GM19239 (cell line): ENCODE data around the gene MAPKBP1.

ENCODE experiments used
- DNase-seq: peaks from one replicate; pipeline ENCODE4 v3.0.0; 2011; ENCODE audit warnings: low spot score; ENCODE audit not compliant: insufficient read length
- FAIRE-seq: peaks from 2 replicates; lab custom pipeline; 2011; peaks lifted over from hg19 to GRCh38; lab: Jason Lieb, UNC

MAPKBP1 gene

GRCh38 chr15:41842229-41842628 lies 67.9 kb downstream of the MAPKBP1 start:
- no peak for DNase-seq
- no peak for FAIRE-seq

DNA sequence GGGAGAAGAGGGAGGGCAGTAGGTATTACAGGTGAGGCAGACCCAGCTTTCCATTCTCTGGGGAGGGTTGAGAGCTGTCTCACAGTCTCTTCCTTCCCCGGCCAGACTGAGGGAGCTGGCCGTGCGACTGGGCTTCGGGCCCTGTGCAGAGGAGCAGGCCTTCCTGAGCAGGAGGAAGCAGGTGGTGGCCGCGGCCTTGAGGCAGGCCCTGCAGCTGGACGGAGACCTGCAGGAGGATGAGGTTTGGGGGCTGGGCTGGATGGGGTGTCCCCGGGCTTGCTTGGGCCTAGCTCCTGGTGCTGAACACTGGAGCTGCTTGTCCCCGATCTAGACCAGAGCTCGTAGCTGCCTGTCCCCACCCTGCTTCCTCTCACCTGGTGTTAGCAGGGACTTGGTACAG lies 69.3 kb downstream of the MAPKBP1 start:
- no peak for FAIRE-seq
- DNase-seq, result no peak

- DNase-seq, result no peak
- FAIRE-seq, result no peak
Measured at GRCh38 chr15:41844814-41845213, 70.5 kb downstream of the MAPKBP1 start.

GRCh38 chr15:41847206-41847605 lies 72.9 kb downstream of the MAPKBP1 start:
- FAIRE-seq, result no peak
- no peak for DNase-seq

DNA sequence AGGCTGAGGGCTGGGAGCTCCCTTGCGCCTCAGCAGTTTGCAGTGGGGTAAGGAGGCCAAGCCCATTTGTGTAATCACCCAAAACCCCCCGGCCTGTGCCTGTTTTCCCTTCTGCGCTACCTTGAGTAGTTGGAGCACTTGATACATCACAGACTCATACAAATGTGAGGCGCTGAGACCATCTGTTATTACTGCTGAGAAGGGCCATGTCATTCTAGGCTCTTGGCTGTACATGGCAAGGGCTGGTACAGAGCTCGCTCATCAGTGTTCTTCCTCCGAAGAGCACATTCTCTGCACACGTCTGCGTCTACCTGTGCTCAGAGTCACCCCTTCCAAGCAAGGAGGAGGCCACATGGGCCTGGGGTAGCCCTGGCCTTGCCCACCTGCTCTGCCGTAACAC lies 73.7 kb downstream of the MAPKBP1 start:
- FAIRE-seq (no peak), DNase-seq (no peak)

DNA sequence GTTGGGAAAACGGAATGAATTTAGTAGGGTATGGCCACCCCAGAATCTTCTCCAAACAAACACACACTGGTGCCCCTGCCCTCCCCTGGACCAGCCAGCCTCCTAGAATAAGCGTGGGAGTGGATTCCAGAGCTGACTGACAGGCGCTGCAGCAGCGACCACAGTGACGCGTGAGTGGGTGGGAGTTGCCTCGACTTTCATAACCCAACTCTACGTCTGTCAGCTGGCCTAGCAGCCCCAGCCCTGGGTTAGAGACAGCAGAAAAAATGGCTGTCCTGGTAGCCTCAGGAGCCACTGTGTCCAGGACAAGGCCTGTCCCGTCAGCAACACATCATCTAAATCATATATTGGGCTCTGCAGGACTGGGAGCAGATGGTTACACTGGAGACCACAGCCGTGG lies 74.3 kb downstream of the MAPKBP1 start:
- no peak for FAIRE-seq
- DNase-seq, result no peak

DNA sequence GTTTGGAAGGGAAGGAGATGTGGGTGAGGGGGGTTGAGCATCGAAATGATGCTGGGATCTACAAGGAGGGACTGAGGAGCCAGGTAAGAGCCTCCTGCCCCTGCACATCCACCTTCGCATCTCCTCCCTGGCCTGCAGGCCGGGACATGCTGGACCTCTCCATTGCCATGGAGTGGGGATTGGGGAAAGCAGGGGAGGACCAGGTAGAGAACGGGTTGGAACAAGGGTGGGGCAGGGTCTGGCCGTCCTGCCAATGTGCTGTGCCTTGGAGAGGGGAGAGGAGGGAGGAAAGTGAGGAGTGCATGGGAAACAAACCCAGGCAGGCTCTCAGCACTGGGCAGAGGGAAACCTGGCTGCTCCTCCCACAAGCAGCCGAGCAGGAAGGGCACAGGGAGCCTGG lies 74.9 kb downstream of the MAPKBP1 start:
- DNase-seq (no peak), FAIRE-seq (no peak)

GRCh38 chr15:41849861-41850260 lies 75.6 kb downstream of the MAPKBP1 start:
- no peak for FAIRE-seq
- no peak for DNase-seq

DNA sequence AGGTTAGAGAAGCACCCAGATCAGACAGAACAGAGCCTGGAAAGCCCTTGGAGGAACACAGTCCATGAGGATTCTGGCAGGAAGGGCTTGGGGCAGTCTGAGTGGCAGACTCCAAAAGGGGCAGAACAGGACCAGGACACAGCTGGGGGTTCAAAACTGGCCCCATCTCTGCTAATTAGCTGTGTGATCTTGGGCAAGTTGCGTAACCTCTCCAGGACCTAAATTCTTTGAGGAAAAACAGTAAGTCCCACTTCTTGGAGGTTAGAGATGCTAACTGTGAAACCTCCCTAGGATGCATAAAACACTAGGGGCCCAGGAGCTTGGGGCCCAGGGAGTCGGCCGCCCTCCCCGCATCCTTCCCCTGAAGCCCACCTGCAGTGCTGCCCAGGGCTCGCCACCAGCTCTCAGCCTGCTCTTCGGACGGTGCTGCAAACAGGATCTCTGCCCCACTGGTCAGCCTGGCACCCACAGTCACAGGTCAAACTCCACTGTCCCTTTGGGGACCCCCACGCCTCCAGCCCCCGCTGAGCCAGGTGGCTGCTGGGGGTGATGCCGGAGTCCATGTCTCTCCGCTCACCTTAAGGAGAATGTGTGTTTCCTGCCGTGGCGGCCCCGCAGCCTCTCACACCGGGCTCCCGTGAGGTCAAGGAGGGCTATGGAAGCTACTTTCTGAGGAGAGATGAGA lies 76.3 kb downstream of the MAPKBP1 start:
- FAIRE-seq (no peak), DNase-seq (no peak)

DNA sequence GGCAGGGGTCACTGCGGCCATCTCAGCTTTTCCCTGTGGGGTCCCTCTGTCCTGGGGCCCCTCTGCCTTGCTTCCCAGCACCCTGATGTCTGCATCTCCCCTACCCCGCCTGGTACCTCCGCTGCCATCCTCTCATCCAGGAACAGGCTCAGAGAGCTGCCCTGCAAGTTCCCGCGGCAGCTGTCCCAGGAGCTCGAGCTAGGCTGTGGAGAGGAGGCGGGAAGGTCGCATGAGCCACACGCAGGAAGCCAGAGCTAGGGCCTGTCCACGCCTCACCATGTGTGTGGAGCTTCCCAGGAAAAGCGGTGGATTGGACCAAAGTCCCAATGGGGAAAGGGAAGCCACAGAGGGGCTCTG lies 76.9 kb downstream of the MAPKBP1 start:
- FAIRE-seq, result no peak
- no peak for DNase-seq

DNA sequence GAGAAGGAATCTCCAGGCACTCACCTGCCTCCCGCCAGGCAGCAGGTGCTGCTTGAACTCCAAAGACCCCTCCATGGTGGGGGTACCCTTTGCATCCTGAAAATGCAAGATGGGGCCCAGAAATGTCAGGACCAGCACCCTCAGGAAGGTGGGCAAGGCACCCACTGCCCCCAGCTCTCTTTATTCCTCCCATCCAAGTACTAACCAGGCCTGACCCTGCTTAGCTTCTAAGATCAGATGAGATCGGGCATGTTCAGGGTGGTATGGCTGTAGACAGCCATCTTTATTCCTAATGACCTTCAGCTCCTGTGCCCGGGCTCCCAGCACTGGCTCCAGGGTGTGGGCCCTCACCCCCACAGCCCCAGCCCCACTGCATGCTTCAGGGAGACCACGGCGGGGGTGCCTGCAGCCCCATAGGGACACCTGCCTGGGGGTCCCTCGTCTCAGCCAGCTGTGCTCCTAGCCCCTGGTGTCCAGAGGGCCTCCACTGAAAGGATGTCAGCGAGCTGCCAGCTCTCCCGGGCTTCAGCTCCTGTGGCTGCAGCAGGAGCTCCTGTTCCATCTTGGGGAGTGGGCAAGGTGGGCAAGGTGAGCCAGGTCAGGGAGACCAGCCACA lies 77.6 kb downstream of the MAPKBP1 start:
- FAIRE-seq (no peak), DNase-seq (no peak)

GRCh38 chr15:41852736-41853590 lies 78.7 kb downstream of the MAPKBP1 start:
- FAIRE-seq (no peak), DNase-seq (no peak)

GRCh38 chr15:41853831-41854230 lies 79.5 kb downstream of the MAPKBP1 start:
- FAIRE-seq (no peak), DNase-seq (no peak)

- no peak for DNase-seq
- FAIRE-seq, result no peak
Measured at GRCh38 chr15:41854443-41854842, 80.2 kb downstream of the MAPKBP1 start.

DNA sequence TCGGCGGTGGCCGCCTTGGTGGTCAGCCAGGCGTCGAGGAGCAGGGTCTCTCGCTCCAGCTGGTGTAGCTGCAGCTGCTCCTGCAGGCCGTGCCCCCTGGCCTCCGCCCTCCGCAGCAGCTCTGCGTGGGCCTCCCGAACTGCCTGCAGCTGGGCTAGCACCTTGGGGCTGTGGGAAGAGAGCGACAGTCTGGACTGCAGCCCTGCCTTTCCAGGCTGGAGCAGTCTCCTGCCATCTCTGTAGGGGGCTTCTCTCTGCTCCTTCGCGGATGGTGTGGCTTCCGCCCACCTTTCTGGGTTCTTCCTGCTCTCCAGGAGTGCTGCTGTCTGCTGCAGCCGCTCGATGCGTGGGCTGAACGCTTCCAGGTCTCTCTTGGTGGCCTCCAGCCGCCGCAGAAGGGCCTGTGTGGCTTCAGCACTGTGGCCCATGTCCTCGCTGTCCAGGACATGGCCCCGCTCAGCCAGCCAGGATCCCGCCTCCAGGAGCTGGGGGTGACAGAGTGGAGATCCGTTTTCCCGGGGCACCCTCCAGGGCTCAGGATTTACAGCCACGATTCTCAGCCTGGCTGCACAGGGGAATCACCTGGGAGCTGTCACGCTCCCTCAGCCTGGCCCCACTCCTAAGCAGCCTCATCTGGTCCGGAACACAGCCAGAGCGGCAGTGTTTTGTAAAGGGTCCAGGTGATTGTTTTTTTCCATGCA lies 81.1 kb downstream of the MAPKBP1 start:
- DNase-seq (no peak), FAIRE-seq (no peak)

- no peak for DNase-seq
- no peak for FAIRE-seq
Measured at GRCh38 chr15:41856262-41856661, 82.0 kb downstream of the MAPKBP1 start.

DNA sequence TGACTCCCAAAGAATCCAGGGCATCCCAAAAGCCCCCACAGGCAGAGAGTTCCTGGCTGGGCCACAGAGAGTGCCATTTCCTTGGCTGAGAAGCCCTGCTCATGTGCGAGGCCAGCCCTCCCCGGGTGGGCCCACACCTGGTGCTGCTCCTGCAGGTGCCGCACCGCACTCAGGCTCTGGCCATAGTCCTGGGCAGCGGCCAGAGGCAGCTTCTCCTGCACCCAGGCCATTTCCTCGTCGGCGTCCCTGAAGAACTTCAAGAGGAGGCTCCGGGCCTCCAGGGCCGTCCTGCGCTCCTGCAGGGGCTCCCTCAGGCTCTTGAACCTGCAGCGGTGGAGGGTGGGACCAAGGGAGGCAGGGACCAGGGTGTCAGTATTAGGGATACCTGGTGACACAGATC lies 82.4 kb downstream of the MAPKBP1 start:
- DNase-seq, result no peak
- no peak for FAIRE-seq

- FAIRE-seq (no peak), DNase-seq (no peak)
Measured at GRCh38 chr15:41857316-41857715, 83.0 kb downstream of the MAPKBP1 start.

GRCh38 chr15:41858756-41859155 lies 84.5 kb downstream of the MAPKBP1 start:
- DNase-seq, result no peak
- no peak for FAIRE-seq

GRCh38 chr15:41860049-41860828 lies 86.0 kb downstream of the MAPKBP1 start:
- FAIRE-seq (no peak), DNase-seq (no peak)
